ENCODE results near the gene ACER1.
"Not testable (repeated sequence)": the region's sequence is repeated elsewhere in the genome, so short reads cannot be mapped to it uniquely, and the experiment has no call there.

Gene ACER1

GRCh38 chr19:6355321-6356040, 22.1 kb upstream of the ACER1 start:
- DNase-seq (ENCODE audit: low read depth), result not testable (repeated sequence)

DNA sequence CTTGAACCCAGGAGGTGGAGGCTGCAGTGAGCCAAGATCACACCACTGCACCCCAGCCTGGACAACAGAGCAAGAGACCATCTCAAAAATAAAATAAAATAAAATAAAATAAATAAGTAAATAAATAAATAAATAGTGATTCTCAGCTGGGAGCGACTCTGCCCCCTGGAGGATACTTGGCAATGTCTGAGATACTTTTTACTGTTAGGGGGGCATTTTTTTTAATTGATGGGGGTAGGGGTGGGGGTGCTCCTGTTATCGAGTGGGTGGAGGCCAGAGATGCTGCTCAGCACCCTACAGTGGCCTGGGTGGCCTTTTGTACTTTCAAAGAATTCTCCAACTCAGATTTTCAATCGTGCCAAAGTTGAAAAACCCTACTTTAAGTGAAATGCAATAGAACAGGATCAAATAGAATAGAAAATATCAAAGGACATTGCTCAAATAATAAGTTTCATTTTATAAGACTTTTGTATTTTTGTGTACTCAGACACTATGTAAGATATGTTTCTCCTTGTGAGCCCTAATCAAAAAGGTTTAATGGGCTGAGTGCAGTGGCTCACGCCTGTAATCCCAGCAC, 20.8 kb upstream of the ACER1 start:
- no peak for DNase-seq (ENCODE audit: low read depth)

DNA sequence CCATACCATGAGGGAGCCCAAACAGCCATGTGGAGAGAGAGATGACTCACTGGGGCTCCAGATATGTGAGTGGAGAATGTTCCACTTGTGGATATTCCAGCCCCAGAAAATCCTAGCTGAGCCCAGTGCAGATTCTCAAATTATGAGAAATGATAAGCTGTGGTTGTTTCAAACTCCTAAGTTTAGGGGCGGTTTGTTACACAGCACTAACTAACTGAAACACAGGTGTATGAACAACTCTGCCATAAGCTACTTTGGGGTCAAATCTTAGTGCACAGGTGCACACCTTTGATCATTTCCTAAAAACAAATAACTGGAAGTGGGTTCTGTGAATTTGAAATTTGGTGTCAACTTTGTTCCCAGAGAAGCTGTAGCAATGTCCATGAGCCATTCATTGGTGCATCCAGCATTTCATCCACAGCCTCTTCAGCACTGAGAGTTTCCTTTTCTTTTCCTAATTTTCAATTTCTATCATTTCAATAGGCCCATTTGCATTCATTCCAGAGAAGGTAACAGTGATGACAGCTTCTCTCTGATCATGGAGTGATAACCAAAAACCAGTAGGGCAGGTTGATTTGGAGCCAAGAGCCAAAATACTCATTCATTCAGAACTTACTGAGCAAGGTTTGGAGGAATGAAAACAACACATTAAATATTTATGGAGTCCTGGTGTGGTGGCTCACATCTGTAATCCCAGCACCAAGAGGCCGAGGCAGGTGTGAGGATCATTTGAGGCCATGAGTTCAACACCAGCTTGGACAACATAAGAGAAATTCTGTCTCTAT, 19.2 kb upstream of the ACER1 start:
- no peak for DNase-seq (ENCODE audit: low read depth)

- no peak for DNase-seq (ENCODE audit: low read depth)
Measured at GRCh38 chr19:6350688-6351087, 17.3 kb upstream of the ACER1 start.

DNA sequence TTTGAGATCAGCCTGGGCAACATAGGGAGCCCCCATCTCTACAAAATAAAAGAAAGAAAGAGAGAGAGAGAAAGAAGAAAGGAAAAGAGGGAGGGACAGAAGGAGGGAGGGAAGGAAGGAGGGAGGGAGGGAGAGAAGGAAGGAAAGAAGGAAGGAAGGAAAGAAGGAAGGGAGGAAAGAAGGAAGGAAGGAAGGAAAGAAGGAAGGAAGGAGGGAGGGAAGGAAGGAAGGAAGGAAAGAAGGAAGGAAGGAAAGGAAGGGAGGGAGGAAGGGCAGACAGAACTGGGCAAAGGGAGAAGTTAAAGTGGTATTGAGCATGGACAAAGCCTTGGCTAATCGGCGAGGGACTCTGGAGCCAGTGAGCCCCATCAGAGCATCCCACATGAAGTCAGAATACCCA, 15.9 kb upstream of the ACER1 start:
- not testable (repeated sequence) for DNase-seq (ENCODE audit: low read depth)

GRCh38 chr19:6343462-6343861, 10.1 kb upstream of the ACER1 start:
- DNase-seq (ENCODE audit: low read depth), result no peak

DNA sequence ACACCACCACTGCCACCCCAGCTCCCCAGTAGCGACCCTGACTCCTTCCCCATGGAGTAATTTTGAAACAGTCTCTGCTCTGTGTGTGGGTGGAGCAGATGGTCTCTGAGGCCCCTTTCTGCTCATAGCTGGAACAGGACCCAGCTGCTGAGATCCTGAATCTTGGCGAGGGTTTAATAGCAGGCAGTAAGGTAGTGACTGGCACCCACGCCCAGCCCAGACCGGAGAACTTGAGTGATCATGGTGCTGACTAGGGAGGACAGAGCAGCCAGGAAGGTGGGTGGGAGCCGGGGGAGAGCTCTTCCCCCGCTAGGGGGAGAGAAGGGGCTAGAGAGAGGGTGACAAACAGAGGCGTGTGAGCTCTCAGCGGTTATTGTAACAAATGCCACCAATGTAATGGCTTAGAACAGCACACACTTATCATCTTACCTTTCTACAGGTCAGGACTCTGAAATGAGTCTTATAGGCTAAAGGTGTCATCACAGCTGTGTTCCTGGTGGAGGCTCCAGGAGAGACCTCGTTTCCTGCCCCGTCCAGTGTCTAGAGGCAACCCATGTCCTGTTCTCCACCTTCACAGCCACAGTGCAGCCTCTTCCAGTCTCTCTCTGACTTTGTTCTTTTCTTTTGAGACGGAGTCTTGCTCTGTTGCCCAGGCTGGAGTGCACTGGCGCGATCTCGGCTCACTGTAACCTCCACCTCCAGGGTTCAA, 7.2 kb upstream of the ACER1 start:
- no peak for DNase-seq (ENCODE audit: low read depth)

DNA sequence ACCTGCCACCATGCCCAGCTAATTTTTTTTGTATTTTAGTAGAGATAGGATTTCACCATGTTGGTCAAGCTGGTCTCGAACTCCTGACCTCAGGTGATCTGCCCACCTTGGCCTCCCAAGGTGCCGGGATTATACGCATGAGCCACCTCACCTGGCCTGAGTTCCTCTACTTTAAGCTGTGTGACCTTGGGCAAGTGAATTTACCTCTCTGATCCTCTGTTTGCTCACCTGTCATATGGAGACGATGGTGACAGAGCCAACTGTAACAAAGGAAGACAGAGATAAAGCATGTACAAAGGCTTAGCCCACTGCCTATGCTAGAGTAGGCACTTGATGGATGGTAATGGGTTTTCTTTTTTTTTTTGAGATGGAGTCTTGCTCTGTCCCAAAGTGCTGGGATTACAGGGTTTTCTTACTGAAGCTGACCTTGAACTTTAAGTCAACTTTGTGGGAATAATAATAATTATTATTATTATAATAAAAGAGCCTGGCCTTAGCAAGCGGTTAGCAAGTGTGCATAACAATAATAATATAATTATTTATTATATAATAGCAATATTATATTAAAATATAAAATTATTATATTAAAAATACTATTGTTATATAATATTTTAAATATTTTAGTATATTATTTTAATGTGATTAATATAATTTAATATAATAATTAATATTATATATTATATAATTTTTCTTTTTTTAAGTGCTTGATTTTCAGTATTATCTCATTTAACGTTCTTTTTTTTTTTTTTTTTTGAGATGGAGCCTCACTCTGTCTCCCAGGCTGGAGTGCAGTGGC, 1.3 kb upstream of the ACER1 start:
- no peak for DNase-seq (ENCODE audit: low read depth)

DNA sequence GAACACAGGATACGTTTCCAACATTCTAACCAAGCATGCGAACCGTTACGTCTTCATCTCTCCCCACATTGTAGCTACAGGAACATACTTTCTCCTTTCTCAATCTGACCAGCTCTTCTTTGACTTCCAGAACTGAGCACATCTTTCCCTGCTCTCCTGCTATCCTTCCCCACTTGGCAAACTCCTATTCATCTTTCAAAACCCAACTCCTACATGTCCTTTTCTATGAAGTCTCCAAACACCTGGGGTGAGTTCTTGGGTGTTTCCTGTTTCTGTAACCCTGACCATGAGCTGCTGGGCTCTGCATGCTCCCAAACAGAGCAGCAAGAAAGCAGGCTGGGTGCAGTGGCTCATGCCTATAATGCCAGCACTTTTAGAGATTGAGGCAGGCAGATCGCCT, 6.6 kb downstream of the ACER1 start:
- no peak for DNase-seq (ENCODE audit: low read depth)

DNA sequence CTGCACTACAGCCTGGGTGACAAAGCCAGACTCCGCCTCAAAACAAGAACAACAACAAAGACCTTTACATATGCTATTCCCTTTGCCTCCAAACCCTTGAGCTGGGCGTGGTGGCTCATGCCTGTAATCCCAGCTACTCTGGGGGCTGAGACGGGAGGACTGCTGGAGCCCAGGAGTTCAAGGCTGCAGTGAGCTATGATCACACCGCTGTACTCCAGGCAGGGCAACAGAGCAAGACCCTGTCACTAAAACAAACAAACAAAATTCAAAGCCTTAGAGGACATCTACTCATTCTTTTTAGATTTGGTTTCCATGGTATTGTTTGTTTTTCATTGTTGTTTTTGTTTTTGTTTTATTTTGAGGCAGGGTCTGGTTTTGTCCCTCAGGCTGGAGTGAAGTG, 7.8 kb downstream of the ACER1 start:
- DNase-seq (ENCODE audit: low read depth), result no peak

GRCh38 chr19:6324757-6325156, 8.7 kb downstream of the ACER1 start:
- no peak for DNase-seq (ENCODE audit: low read depth)

GRCh38 chr19:6322284-6322683, 11.1 kb downstream of the ACER1 start:
- no peak for DNase-seq (ENCODE audit: low read depth)

DNA sequence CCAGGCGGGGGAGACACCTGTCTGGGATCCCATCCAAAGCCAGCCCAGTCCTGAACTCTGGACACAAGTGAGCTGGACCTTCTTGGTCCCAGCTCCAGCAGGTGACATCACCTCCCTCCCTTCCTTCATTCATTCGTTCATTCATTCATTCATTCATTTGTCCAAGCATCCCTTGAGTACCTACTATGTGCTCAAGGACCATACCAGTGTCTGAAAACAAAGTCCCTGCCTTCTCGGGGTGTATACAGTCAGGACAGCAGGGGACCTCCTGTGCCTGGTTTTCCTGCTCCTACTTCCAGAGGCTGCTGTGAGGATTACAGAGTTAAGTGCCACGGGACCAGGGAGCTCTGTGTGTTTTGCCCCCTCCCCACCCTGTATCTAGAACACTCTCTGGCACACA, 14.0 kb downstream of the ACER1 start:
- DNase-seq (ENCODE audit: low read depth), result no peak

GRCh38 chr19:6318772-6319171, 14.6 kb downstream of the ACER1 start:
- DNase-seq (ENCODE audit: low read depth), result no peak

- DNase-seq (ENCODE audit: low read depth), result not testable (repeated sequence)
Measured at GRCh38 chr19:6315646-6316045, 17.8 kb downstream of the ACER1 start.

- DNase-seq (ENCODE audit: low read depth), result no peak
Measured at GRCh38 chr19:6313398-6313969, 19.9 kb downstream of the ACER1 start.

DNA sequence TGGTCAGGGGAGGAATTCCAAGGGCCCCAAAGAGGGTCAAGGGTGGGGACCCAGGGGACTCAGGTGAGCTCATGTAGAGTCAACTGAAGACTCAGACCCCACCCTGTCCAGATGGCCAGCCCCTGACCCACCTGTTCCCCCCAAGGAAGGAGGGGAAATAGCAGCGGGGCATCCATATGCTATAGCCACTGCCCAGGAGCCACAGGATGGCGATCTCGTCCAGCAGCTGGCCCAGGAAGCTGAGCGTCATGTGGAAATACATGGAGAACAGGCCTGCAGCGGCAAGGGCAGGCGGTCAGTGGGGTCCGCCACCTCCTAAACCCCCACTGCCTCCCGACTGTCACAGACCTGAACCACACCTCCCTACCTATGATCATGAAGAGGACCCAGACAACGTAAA, 21.4 kb downstream of the ACER1 start:
- DNase-seq (ENCODE audit: low read depth), result no peak

- no peak for DNase-seq (ENCODE audit: low read depth)
Measured at GRCh38 chr19:6298413-6298812, 35.0 kb downstream of the ACER1 start.

GRCh38 chr19:6297202-6297601, 36.2 kb downstream of the ACER1 start:
- no peak for DNase-seq (ENCODE audit: low read depth)

- DNase-seq (ENCODE audit: low read depth), result no peak
Measured at GRCh38 chr19:6292006-6292405, 41.4 kb downstream of the ACER1 start.

DNA sequence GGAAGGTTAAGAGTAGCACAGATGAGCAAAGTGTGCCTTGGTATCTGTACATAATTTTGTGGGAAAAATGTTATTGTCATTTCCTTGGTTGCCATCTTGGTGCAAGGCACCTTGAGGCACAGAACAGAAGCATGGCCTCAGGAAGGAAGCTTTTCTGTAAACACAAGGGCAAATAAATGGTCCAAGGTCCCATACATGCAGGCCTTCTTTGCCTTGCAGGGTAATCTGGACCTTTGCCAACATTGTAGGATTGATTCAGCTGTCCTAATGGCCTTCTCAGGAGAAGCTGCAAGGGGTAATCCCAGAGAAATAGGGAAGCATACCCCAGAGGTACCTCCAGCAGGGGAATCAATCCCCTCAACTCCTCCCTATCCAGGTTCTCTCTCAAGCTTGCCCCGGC, 44.7 kb downstream of the ACER1 start:
- no peak for DNase-seq (ENCODE audit: low read depth)

Data from activated T-cell treated with anti-CD3 and anti-CD28 coated beads for 1 hour (primary cell).